RPMI8226 (cell line): ENCODE data around the gene MYH11.
"Not testable (repeated sequence)": the region's sequence is repeated elsewhere in the genome, so short reads cannot be mapped to it uniquely, and the experiment has no call there.

Source experiments
- DNase-seq: peaks from one replicate; pipeline ENCODE4 v3.0.0-alpha.2; 2015

The MYH11 gene

GRCh38 chr16:15836965-15837611 lies 19.7 kb downstream of the MYH11 start:
- DNase-seq = no peak

- DNase-seq = no peak
These were observed 20.8 kb downstream of the MYH11 start for GRCh38 chr16:15836074-15836473.

GRCh38 chr16:15835136-15835878 lies 21.5 kb downstream of the MYH11 start:
- no peak for DNase-seq

- no peak for DNase-seq
These were observed 22.3 kb downstream of the MYH11 start for GRCh38 chr16:15834502-15834901.

GRCh38 chr16:15833541-15833940 lies 23.3 kb downstream of the MYH11 start:
- DNase-seq = no peak

- no peak for DNase-seq
These were observed 24.6 kb downstream of the MYH11 start for GRCh38 chr16:15832241-15832640.

GRCh38 chr16:15830832-15831451 lies 25.9 kb downstream of the MYH11 start:
- no peak for DNase-seq

- DNase-seq = no peak
These were observed 27.4 kb downstream of the MYH11 start for GRCh38 chr16:15829460-15829859.

- DNase-seq = no peak
These were observed 29.0 kb downstream of the MYH11 start for GRCh38 chr16:15827709-15828343.

- no peak for DNase-seq
These were observed 29.5 kb downstream of the MYH11 start for GRCh38 chr16:15827299-15827698.

- no peak for DNase-seq
These were observed 31.0 kb downstream of the MYH11 start for GRCh38 chr16:15825750-15826305.

GRCh38 chr16:15822957-15823356 lies 33.9 kb downstream of the MYH11 start:
- DNase-seq = no peak

GRCh38 chr16:15820837-15821236 lies 36.0 kb downstream of the MYH11 start:
- DNase-seq = no peak

GRCh38 chr16:15819046-15819445 lies 37.8 kb downstream of the MYH11 start:
- DNase-seq = no peak

GRCh38 chr16:15817446-15817845 lies 39.4 kb downstream of the MYH11 start:
- DNase-seq = no peak

GRCh38 chr16:15816228-15816627 lies 40.6 kb downstream of the MYH11 start:
- DNase-seq = no peak

- not testable (repeated sequence) for DNase-seq
These were observed 44.5 kb downstream of the MYH11 start for GRCh38 chr16:15812401-15812750.

- peak; percentile 51 for DNase-seq
These were observed 45.1 kb downstream of the MYH11 start for GRCh38 chr16:15811481-15812400.

GRCh38 chr16:15810949-15811348 lies 45.9 kb downstream of the MYH11 start:
- no peak for DNase-seq

GRCh38 chr16:15810411-15810810 lies 46.4 kb downstream of the MYH11 start:
- DNase-seq = no peak

- DNase-seq = not testable (repeated sequence)
These were observed 47.5 kb downstream of the MYH11 start for GRCh38 chr16:15809297-15809696.

GRCh38 chr16:15808071-15808470 lies 48.8 kb downstream of the MYH11 start:
- no peak for DNase-seq
